Esophagus mucosa (tissue), 1 donor: ENCODE measurements around the gene SMAD2. TPM values are rescaled to one million over a fixed set of nuclear protein-coding genes. Genes with fewer than 3 reads are reported as not detected.

ENCODE experiments used
- ATAC-seq: fragments of 200-7000 bp; cut with Tn5 transposase; one replicate; pipeline ENCODE4 v1.9.1; 2020
- total RNA-seq: library from RNA; stranded (reverse); gene quantifications from one replicate; pipeline ENCODE4 v1.2.4, GENCODE V29; 2023
- donor health status: DM: yes; HTN: yes; CAD: no.

Gene SMAD2
- total RNA-seq, 1 donor from 2014 or later, result 87.2 TPM

GRCh38 chr18:47895565-47896250 is 34.8 kb downstream of the SMAD2 start:
- no peak for ATAC-seq

GRCh38 chr18:47893939-47894699 is 36.3 kb downstream of the SMAD2 start:
- no peak for ATAC-seq

- no peak for ATAC-seq
These were observed 37.4 kb downstream of the SMAD2 start for GRCh38 chr18:47893047-47893446.

GRCh38 chr18:47888156-47888555 is 42.3 kb downstream of the SMAD2 start:
- no peak for ATAC-seq

- ATAC-seq, result no peak
These were observed 43.2 kb downstream of the SMAD2 start for GRCh38 chr18:47887227-47887626.

GRCh38 chr18:47883771-47884413 is 46.6 kb downstream of the SMAD2 start:
- peak; percentile 23 for ATAC-seq

GRCh38 chr18:47882641-47883040 is 47.8 kb downstream of the SMAD2 start:
- no peak for ATAC-seq

- no peak for ATAC-seq
These were observed 48.6 kb downstream of the SMAD2 start for GRCh38 chr18:47881752-47882455.

GRCh38 chr18:47881042-47881441 is 49.4 kb downstream of the SMAD2 start:
- ATAC-seq, result no peak

- no peak for ATAC-seq
These were observed 52.6 kb downstream of the SMAD2 start for GRCh38 chr18:47877892-47878291.

GRCh38 chr18:47876813-47877212 is 53.6 kb downstream of the SMAD2 start:
- no peak for ATAC-seq

- no peak for ATAC-seq
These were observed 56.8 kb downstream of the SMAD2 start for GRCh38 chr18:47873625-47874024.

GRCh38 chr18:47872426-47872825 is 58.0 kb downstream of the SMAD2 start:
- no peak for ATAC-seq

- no peak for ATAC-seq
These were observed 59.2 kb downstream of the SMAD2 start for GRCh38 chr18:47871288-47871687.

- ATAC-seq, result peak; percentile 66
These were observed 59.9 kb downstream of the SMAD2 start for GRCh38 chr18:47870605-47871004.

- ATAC-seq, result no peak
These were observed 61.7 kb downstream of the SMAD2 start for GRCh38 chr18:47868744-47869143.

GRCh38 chr18:47865183-47865582 is 65.3 kb downstream of the SMAD2 start:
- ATAC-seq, result no peak

- ATAC-seq, result no peak
These were observed 67.4 kb downstream of the SMAD2 start for GRCh38 chr18:47863041-47863440.

- ATAC-seq, result no peak
These were observed 71.9 kb downstream of the SMAD2 start for GRCh38 chr18:47858607-47859006.

- ATAC-seq, result no peak
These were observed 82.8 kb downstream of the SMAD2 start for GRCh38 chr18:47847635-47848034.

- no peak for ATAC-seq
These were observed 84.0 kb downstream of the SMAD2 start for GRCh38 chr18:47846431-47846830.

GRCh38 chr18:47844828-47845498 is 85.5 kb downstream of the SMAD2 start:
- no peak for ATAC-seq
